ENCODE data around the gene TAS2R41.
"Not testable (repeated sequence)": the region's sequence is repeated elsewhere in the genome, so short reads cannot be mapped to it uniquely, and the experiment has no call there.

TAS2R41 gene

GRCh38 chr7:143456992-143457793 lies 20.5 kb upstream of the TAS2R41 start:
- no peak for DNase-seq

DNA sequence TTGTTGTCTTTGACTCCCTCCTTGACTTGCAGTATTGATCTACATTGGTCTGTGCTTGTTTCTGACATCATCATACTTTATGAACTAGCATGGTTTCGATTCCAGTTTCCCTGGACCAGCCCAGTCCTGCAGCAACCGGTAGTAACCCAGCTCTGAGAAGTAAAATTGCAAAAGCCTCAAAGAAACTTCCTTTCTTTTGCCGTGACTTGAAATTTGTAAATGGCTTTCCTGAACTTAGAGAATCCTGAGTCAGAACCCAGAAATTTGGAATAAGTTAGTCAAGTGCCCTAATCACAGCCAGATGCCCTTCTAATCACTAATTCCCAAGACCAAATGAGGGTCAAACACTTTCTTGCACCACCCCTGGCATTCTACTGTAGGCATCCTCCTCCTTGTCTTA lies 19.4 kb upstream of the TAS2R41 start:
- peak; percentile 53 to 83 (median 80) for DNase-seq

GRCh38 chr7:143458681-143459080 lies 19.0 kb upstream of the TAS2R41 start:
- DNase-seq, result no peak

- no peak for DNase-seq
Measured at GRCh38 chr7:143459359-143459758, 18.3 kb upstream of the TAS2R41 start.

DNA sequence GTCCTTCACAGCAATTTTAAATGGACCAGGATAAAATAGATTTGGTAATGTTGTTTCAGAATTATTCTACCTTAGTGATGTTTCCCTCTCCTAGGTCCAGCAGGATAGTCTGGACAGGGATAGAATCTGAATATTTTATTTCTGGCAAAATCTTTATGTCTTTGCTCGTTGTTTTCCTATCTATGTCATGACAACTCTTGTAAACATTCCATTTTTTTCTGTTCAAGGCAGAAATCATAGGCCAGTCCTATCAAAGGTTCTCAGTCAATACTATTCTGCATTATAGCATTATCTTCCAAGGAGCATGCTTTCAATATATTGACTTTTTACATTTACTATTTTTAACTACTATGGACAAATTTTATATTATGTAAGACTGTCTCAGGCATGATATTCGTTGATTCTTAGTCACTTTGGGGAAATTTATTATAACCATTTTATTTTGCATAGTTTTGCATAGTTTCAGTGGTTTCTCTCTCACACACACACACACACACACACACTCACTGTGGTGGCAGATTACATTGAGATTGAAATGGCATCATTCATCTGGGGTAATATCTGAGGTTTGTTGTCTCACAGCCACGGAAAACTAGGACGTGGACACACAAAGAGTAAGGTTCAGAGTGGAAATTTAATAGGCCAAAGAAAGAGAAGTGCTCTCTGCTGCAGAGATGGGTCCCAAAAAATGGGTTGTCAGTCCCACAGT lies 17.2 kb upstream of the TAS2R41 start:
- no peak for DNase-seq

DNA sequence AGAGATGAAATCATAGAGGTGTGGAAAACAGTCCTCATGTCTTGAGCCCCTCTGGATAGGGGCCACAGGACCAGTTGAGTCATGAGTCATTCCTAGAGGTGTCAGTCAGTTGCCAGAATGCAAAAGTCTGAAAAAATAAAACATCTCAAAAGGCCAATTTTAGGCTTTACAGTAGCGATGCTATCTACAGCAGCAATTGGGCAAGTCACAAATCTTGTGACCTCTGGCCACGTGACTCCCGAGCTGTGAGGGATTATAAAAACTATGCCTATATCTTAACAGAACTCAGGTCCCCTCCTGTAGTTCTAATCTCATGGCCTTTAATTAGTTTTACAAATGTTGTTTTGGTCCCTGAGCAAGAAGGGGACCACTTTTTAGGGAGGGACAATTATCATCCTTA lies 15.6 kb upstream of the TAS2R41 start:
- peak in 3 of 4 experiments; percentile 44 to 47 (median 47) for DNase-seq

DNA sequence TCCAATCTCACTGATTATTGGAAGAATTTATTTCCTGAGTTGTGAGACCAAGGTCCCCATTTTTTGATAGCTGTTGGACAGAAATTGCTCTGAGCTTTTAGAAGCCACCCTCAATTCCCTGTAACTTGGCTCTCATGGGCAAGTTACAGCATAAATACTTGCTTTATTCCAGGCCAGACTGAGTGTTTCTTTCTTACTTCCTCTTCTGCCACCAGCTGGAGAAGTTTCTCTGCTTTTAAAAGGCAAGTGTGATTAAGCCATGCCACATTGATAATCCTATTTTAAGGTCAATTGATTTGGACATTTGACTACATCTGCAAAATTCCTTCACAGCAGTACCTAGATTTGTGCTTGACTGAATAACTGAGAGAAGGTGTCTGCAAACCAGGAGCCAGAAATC lies 14.1 kb upstream of the TAS2R41 start:
- peak; percentile 35 to 74 (median 58) for DNase-seq

- DNase-seq, result no peak
Measured at GRCh38 chr7:143463957-143464356, 13.7 kb upstream of the TAS2R41 start.

GRCh38 chr7:143467724-143468123 lies 9.9 kb upstream of the TAS2R41 start:
- no peak for DNase-seq

DNA sequence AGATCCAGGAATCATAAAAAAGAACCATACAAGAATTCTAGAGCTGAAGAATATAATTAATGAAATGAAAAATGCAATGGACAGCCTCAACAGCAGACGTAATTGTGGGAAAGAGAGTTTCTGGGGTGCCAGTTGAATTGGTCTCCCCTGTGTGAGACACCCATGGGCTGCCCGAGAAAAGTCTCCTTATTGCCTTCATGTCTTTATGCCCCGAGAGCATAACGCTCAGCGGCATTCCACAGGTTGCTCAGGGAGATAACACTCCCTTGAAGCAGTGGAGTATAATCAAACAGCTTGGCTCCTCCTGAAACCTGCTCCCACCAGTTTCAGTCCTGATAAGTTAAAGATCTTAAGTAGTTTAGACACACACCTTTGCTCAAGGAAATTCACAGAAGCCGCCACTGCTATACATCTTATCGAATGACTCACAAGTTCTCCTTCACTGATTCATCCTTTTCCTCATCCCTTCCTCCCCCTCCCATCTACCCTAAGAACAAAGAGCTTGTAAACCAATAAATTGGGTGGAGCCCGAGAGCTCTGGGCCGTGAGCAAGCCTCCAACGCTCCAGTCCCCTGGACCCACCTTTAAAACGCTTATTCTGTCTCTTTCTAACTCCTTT lies 5.5 kb upstream of the TAS2R41 start:
- DNase-seq, result not testable (repeated sequence)

GRCh38 chr7:143479055-143479766 lies 1.5 kb downstream of the TAS2R41 start:
- no peak for DNase-seq

DNA sequence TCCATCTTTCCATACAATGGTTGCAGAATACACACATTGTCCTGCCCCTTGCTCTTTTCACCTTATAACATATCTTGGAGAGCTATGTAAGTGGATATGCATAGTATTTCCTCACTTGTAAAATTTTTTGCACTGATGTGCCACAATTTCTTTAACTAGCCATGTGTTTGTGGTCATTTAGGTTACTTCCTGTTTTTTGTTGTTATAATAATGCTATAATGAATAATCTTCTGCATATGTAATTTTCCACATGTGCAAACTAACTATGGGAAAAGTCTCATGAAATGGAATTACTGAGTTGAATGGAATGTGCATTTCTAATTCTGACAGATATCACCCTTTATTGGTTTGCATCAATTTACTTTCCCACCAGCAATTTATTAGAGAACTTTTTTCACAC lies 2.8 kb downstream of the TAS2R41 start:
- DNase-seq, result peak in 2 of 4 experiments; percentile 57 to 61

- no peak for DNase-seq
Measured at GRCh38 chr7:143484119-143484518, 6.4 kb downstream of the TAS2R41 start.

DNA sequence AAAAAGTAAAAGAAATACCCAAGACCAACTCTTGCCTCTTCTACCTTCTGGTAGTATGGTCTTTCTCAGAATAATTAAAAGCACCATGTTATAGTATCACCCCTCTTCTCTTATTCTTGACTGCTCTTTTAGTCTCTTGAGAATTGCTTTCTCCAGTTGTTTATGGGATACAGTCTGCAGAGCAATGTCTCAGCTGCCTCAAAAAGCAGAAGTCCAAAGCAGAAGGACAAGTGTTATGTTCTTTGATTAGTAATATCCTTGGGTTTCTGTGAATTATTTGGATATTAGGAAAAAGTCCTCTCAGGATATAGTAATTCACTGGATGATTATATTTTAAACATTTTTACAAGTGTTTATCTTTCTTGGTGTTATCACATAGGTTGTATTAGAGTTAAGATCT lies 7.4 kb downstream of the TAS2R41 start:
- DNase-seq, result peak; percentile 53 to 89 (median 74)

DNA sequence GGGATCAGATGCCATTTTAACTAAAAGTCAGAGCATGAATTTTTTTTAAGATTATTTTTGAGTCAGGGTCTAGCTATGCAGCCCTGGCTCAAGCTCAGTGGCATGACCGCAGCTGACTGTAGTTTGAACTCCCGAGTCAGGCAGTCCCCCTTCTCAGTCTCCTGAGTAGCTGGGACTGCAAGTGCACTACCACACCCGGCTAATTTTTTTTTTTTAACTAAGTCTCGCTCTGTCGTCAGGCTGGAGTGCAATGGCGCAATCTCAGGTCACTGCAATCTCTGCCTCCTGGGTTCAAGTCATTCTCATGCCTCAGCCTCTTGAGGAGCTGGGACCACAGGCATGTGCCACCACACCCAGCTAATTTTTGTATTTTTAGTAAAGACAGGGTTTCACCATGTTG lies 7.8 kb downstream of the TAS2R41 start:
- DNase-seq, result peak; percentile 71 to 83 (median 82)

- DNase-seq, result peak; percentile 38 to 81 (median 62)
Measured at GRCh38 chr7:143486266-143486665, 8.6 kb downstream of the TAS2R41 start.

DNA sequence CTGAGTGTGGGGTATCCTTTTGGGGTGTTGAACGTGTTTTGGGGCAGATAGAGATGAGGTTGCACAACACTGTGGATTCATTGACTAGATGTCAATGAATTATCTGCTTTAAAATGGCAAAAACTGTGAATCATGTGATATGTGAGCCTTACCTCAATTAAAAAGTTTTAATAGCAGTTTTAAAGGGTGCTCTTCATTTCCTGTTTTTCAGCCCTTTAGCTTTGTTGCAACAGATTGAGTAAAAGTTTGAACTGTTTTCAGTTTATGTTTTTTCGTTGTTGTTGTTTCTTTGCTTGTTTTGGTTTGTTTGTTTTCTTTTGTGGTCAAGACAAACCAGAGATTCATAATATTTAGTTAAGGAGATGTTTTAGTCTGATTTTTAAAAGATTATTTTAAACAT lies 9.4 kb downstream of the TAS2R41 start:
- peak in 2 of 4 experiments; percentile 59 to 66 for DNase-seq

DNA sequence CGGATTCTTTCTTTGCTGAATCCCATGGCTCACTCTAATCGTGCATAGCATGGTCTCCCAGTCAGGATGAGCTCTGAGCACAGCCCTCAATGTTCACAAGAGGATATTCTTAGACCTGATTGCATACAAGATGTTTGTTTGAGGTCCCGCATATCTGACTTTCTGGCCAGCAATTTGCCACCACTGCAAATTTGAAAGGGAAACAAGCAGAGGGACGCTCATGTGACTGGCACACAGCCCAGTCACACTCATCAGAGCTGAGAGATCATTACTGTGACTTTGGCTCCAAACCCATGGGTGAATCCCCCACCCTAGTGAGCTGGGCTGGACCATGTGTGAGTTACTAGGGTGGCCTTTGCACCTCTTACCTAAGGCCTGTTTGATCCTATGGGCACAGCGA lies 9.9 kb downstream of the TAS2R41 start:
- DNase-seq, result peak; percentile 92 to 98 (median 94)

GRCh38 chr7:143490717-143491306 lies 13.1 kb downstream of the TAS2R41 start:
- DNase-seq, result peak; percentile 44 to 78 (median 73)

GRCh38 chr7:143492043-143492471 lies 14.4 kb downstream of the TAS2R41 start:
- DNase-seq, result peak; percentile 50 to 89 (median 74)

DNA sequence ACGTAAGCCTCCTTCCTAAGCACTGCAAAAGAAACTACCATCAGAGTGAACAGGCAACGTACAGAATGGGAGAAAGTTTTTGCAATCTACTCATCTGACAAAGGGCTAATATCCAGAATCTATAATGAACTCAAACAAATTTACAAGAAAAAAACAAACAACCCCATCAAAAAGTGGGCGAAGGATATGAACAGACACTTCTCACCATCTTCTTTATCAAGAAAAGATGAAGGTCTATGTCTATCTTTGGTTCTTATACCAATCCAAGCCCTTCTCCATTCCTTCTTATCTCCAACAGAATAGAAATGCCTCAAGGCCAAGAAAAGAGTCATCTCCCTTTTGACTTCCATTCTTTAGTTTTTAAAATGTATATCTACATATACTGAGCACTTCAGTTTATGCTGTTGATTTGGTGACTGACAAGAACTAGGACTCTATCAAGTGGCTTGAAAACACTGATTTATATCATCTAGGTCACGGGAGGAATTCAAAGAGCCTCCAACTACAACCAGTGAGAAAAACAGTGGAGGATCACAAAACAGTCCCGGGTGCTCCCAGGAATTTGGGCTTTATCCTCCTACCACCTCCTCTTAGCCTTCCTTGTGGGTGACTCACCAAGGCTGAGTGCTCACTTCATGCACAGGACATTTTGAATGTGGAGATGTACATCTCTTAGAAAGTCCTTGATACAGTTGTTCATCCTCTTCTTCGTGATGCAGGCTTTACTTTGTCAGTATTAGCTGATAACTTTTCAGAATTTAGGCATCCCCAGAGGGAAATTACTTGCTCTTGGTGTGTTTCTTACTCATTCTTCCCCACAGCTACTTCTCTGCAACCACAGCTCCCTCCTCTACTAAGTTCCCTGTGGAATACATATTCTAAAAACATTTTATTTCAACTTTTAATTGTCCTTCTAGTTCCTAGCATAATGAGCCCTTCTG lies 15.4 kb downstream of the TAS2R41 start:
- DNase-seq, result peak in 1 of 4 experiments; percentile 17
